OCI-LY1 (cell line): Measurements from ENCODE around the gene RNPC3.
A peak's percentile ranks its signal among the peaks of the same experiment; 100 is the strongest.

Experiments
- H2AFZ ChIP-seq: fragments of 200-600 bp; sonication (generic), shearing (Covaris generic); 2 replicates; pipeline ENCODE4 v1.6.0; 2014; ENCODE audit warnings: antibody characterized with exemption, mild to moderate bottlenecking, low read length
- H3F3A ChIP-seq: fragments of 200-600 bp; sonication (generic), shearing (Covaris generic); 2 replicates; pipeline ENCODE4 v1.6.0; 2014; ENCODE audit warnings: mild to moderate bottlenecking, antibody characterized with exemption, low read length, moderate library complexity; ENCODE audit not compliant: insufficient read depth
- H3K27ac ChIP-seq: fragments of 200-600 bp; sonication (generic); 2 replicates; pipeline ENCODE4 v1.5.1; 2014; ENCODE audit warnings: low read length, mixed run types, mild to moderate bottlenecking, low read depth; ENCODE audit not compliant: poor library complexity, severe bottlenecking
- H3K27me3 ChIP-seq: fragments of 200-600 bp; sonication (generic); 2 replicates; pipeline ENCODE4 v1.6.0; 2014; ENCODE audit warnings: antibody characterized with exemption, mild to moderate bottlenecking, low read length, moderate library complexity; ENCODE audit not compliant: insufficient read depth
- H3K36me3 ChIP-seq: fragments of 200-600 bp; sonication (generic); 2 replicates; pipeline ENCODE4 v1.6.1; 2014; ENCODE audit warnings: mild to moderate bottlenecking, antibody characterized with exemption, low read length, moderate library complexity, mixed read lengths; ENCODE audit not compliant: insufficient read depth
- H3K4me1 ChIP-seq: fragments of 200-600 bp; sonication (generic); 2 replicates; pipeline ENCODE4 v1.5.1; 2014; ENCODE audit warnings: mild to moderate bottlenecking, low read length, moderate library complexity; ENCODE audit not compliant: insufficient read depth, severe bottlenecking
- H3K4me2 ChIP-seq: fragments of 200-600 bp; sonication (generic), shearing (Covaris generic); 2 replicates; pipeline ENCODE4 v1.6.1; 2014; ENCODE audit warnings: low read length
- H3K4me3 ChIP-seq: fragments of 200-600 bp; sonication (generic); 2 replicates; pipeline ENCODE4 v1.5.1; 2014; ENCODE audit warnings: low read length, low read depth, mild to moderate bottlenecking, mixed read lengths; ENCODE audit not compliant: poor library complexity, severe bottlenecking
- H3K79me2 ChIP-seq: fragments of 200-600 bp; shearing (Covaris generic); 2 replicates; pipeline ENCODE4 v1.6.1; 2016; ENCODE audit warnings: mixed run types, low read length, mixed read lengths; ENCODE audit not compliant: insufficient read depth
- H3K9ac ChIP-seq: fragments of 200-600 bp; sonication (generic), shearing (Covaris generic); 2 replicates; pipeline ENCODE4 v1.6.1; 2014; ENCODE audit warnings: mild to moderate bottlenecking, low read length, mixed read lengths
- H3K9me2 ChIP-seq: fragments of 200-600 bp; sonication (generic), shearing (Covaris generic); 2 replicates; pipeline ENCODE4 v1.6.1; 2014; ENCODE audit warnings: low read depth, mild to moderate bottlenecking, low read length, mixed read lengths
- H3K9me3 ChIP-seq: fragments of 200-600 bp; shearing (Covaris generic); 2 replicates; pipeline ENCODE4 v1.6.1; 2014; ENCODE audit warnings: low read length, mixed read lengths
- H4K20me1 ChIP-seq: fragments of 200-600 bp; sonication (generic), shearing (Covaris generic); 2 replicates; pipeline ENCODE4 v1.6.0; 2016; ENCODE audit warnings: mild to moderate bottlenecking, low read length; ENCODE audit not compliant: insufficient read depth
- EZH2 ChIP-seq: fragments of 200-600 bp; sonication (generic), shearing (Covaris generic); IDR thresholded peaks from 2 replicates; pipeline ENCODE4 v1.8.0; 2017; ENCODE audit warnings: borderline replicate concordance, mixed run types, mild to moderate bottlenecking, antibody characterized with exemption, low read length, moderate library complexity, mixed read lengths
- TF ChIP-seq, protein P1 (sequence below): fragments of 200-600 bp; sonication (generic), shearing (Covaris generic); IDR thresholded peaks from 2 replicates; pipeline ENCODE4 v1.5.1; 2017; ENCODE audit warnings: mild to moderate bottlenecking, antibody characterized with exemption, low read length, moderate library complexity, mixed read lengths

Gene RNPC3

DNA sequence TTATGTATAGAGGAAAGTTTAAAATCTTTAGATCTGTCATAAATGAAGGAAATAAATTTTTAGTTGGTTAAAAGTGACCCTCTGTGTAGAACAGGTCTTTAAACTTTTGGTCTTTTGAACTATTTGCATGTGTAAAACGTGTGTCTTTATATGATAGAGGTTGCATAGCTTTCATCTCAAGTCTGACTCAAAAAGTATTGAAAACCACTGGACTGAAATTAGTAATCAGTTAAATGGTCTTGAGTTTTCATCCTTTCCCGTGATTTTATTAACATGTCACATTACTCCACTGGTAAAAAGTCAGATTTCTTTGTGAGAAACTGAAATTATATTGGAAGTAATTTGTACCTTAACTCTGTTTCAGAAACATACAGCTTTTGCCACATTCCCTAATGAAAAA lies 1.8 kb downstream of the RNPC3 start:
- Histone ChIP-seq H4K20me1 (no peaks in the 10 kb centered on the region), H3K4me2 (peak overlapping the region; percentile 82), H3K4me1 (peaks cover 19% of the 10 kb centered on the region), H3K79me2 (peaks cover 53% of the 10 kb centered on the region), H3K9me2 (no peaks in the 10 kb centered on the region), H3F3A (no peaks in the 10 kb centered on the region), H3K9me3 (no peaks in the 10 kb centered on the region), H3K9ac (peak overlapping the region; percentile 92), H3K27me3 (no peaks in the 10 kb centered on the region), H2AFZ (no peak overlapping the region), H3K27ac (no peak overlapping the region), H3K4me3 (peak overlapping the region; percentile 92), H3K36me3 (peaks cover 46% of the 10 kb centered on the region)
- TF ChIP-seq EZH2, result no peak
- TF ChIP-seq, protein P1, sequence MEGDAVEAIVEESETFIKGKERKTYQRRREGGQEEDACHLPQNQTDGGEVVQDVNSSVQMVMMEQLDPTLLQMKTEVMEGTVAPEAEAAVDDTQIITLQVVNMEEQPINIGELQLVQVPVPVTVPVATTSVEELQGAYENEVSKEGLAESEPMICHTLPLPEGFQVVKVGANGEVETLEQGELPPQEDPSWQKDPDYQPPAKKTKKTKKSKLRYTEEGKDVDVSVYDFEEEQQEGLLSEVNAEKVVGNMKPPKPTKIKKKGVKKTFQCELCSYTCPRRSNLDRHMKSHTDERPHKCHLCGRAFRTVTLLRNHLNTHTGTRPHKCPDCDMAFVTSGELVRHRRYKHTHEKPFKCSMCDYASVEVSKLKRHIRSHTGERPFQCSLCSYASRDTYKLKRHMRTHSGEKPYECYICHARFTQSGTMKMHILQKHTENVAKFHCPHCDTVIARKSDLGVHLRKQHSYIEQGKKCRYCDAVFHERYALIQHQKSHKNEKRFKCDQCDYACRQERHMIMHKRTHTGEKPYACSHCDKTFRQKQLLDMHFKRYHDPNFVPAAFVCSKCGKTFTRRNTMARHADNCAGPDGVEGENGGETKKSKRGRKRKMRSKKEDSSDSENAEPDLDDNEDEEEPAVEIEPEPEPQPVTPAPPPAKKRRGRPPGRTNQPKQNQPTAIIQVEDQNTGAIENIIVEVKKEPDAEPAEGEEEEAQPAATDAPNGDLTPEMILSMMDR, result no peak

DNA sequence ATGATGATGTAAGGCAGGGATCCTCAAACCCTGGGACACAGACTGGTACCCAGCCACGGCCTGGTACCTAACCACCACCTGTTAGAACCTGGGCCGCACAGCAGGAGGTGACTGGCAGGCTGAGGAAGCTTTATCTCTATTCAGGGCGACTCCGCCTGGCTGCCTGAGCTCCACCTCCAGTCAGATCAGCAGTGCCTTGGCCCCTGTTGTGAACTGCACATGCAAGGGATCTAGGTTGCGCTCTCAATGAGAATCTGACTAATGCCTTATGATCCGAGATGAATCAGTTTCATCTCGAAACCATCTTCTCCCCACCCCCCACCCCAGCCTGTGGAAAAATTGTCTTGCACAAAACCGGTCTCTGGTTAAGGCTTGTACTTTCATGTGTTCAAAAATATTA lies 4.2 kb downstream of the RNPC3 start:
- Histone ChIP-seq H3K4me2 (no peak overlapping the region), H3K9ac (no peak overlapping the region), H3K79me2 (peaks cover 61% of the 10 kb centered on the region), H3K4me3 (no peak overlapping the region), H3F3A (no peaks in the 10 kb centered on the region), H3K9me2 (no peaks in the 10 kb centered on the region), H2AFZ (no peak overlapping the region), H3K27me3 (no peaks in the 10 kb centered on the region), H4K20me1 (no peaks in the 10 kb centered on the region), H3K27ac (no peak overlapping the region), H3K9me3 (no peaks in the 10 kb centered on the region), H3K4me1 (peaks cover 19% of the 10 kb centered on the region), H3K36me3 (peaks cover 65% of the 10 kb centered on the region)
- TF ChIP-seq, protein P1, result no peak
- no peak for TF ChIP-seq EZH2

DNA sequence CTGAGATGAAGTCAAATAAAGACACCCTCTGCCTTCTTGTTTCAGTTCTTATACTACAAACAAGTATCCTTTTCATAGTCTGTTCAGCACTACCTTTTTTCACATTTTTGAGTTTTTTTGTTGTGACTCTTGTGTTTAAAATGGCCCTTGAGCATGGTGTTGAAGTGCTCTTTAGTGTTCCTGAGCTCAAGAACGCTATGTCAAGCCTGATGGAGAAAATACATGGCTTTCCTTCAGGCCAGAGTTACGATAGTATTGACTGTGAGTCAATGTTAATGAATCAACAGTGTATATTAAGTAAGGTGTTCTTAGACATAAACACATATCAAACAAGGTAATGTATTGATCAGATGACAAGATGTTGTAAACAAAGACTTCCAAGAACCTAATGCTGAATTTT lies 12.7 kb downstream of the RNPC3 start:
- Histone ChIP-seq H3K36me3 (peaks cover 84% of the 10 kb centered on the region), H2AFZ (no peak overlapping the region)

More for the DNA sequence above, 12.7 kb downstream of the RNPC3 start:
- Histone ChIP-seq H3K27ac (no peak overlapping the region), H3K9me2 (no peaks in the 10 kb centered on the region), H3K4me3 (no peak overlapping the region), H3K9ac (no peak overlapping the region), H3K4me1 (no peaks in the 10 kb centered on the region), H3K79me2 (no peaks in the 10 kb centered on the region), H3F3A (no peaks in the 10 kb centered on the region), H3K9me3 (no peaks in the 10 kb centered on the region), H4K20me1 (no peaks in the 10 kb centered on the region), H3K4me2 (no peak overlapping the region), H3K27me3 (no peaks in the 10 kb centered on the region)
- TF ChIP-seq EZH2, result no peak
- TF ChIP-seq, protein P1, result no peak
